Stomach (tissue), 9 donors: ENCODE measurements around the gene PDE4B. TPM values are rescaled to one million over a fixed set of nuclear protein-coding genes. Genes with fewer than 3 reads are reported as not detected.
"Not testable (repeated sequence)": the region's sequence is repeated elsewhere in the genome, so short reads cannot be mapped to it uniquely, and the experiment has no call there.

Source experiments
- DNase-seq, 2 donors: peaks; one replicate each; pipeline versions ENCODE4 v3.0.0 to v3.0.0-alpha.2; 2013 to 2019
- H3K27ac ChIP-seq, 5 donors: fragments of 200-600 bp in 4 of 5; sonication (generic) in 4 of 5; one replicate each; pipeline ENCODE4 v1.5.1; 2013 to 2019; ENCODE audit warnings: mild to moderate bottlenecking in 1 of 5, moderate library complexity in 1 of 5
- H3K27me3 ChIP-seq, 3 donors: fragments of 200-600 bp; sonication (generic); one replicate each; pipeline ENCODE4 v1.5.1; 2017 to 2019; ENCODE audit warnings: mixed run types in 1 of 3
- H3K36me3 ChIP-seq, 4 donors: fragments of 200-600 bp; sonication (generic); 1 replicate in 3 of 4; 2 replicates in 1 of 4; pipeline ENCODE4 v1.5.1; 2016 to 2019
- H3K4me1 ChIP-seq, 4 donors: fragments of 200-600 bp; sonication (generic); one replicate each; pipeline ENCODE4 v1.5.1; 2016 to 2019
- H3K4me3 ChIP-seq, 4 donors: fragments of 200-600 bp; sonication (generic) in 3 of 4; one replicate each; pipeline ENCODE4 v1.5.1; 2016 to 2019; ENCODE audit warnings: mild to moderate bottlenecking in 1 of 4
- H3K9me3 ChIP-seq, 4 donors: fragments of 200-600 bp; sonication (generic); one replicate each; pipeline ENCODE4 v1.5.1; 2016 to 2019
- EP300 ChIP-seq: sonication (generic); formaldehyde crosslinking; IDR thresholded peaks from one replicate; pipeline ENCODE4 v1.6.1; 2017; ENCODE audit warnings: antibody characterized with exemption
- POLR2A ChIP-seq, 4 donors: fragments of 450-650 bp; IDR thresholded peaks; one replicate each; pipeline ENCODE4 v1.6.1; 2016; ENCODE audit warnings: antibody characterized with exemption in 4 of 4, control low read depth in 2 of 4, mild to moderate bottlenecking in 1 of 4, moderate library complexity in 1 of 4
- POLR2AphosphoS5 ChIP-seq, 3 donors: sonication (generic); formaldehyde crosslinking; IDR thresholded peaks; one replicate each; pipeline ENCODE4 v1.6.1; 2016; ENCODE audit warnings: antibody characterized with exemption in 3 of 3
- WGBS, 5 donors: extraction: QIAGEN DNeasy Blood & Tissue Kit in 3 of 5; methylation state at CpG; one replicate each; pipeline versions ENCODE4 v1.1.5 to v1.1.7; 2013 to 2018; 5-methylcytosine and 5-hydroxymethylcytosine counted together
- intact Hi-C: fragments of 100-400 bp; cut with DNase I; formaldehyde crosslinking; loops from one replicate; pipeline ENCODE4 v1.15.1; 2023; ENCODE audit warnings: low total_unique reads
- polyA plus RNA-seq, 3 donors: library from polyadenylated mRNA; stranded (reverse); fragments of 200-250 nt; gene quantifications; one replicate each; pipeline ENCODE4 v1.2.3, GENCODE V29; 2013
- total RNA-seq, 5 donors: library from RNA; depleted of rRNA; stranded (reverse); fragments of >200 nt; gene quantifications; one replicate each; pipeline versions ENCODE4 v1.1.0 to v1.2.3, GENCODE V29; 2014 to 2016
- TF ChIP-seq, protein P1 (sequence below), 7 experiments: fragments of 450-650 bp in 4 of 7; fragments of 200-600 bp in 3 of 7; sonication (generic) in 3 of 7; IDR thresholded peaks; one replicate each; pipeline ENCODE4 v1.5.1; 2016 to 2019; ENCODE audit warnings: antibody characterized with exemption in 7 of 7, control low read depth in 2 of 7, mild to moderate bottlenecking in 1 of 7
- donor health status: healthy with polysubstance abuse.
- donor health status: Bipolar disorder and iron deficiency.
- donor health status: healthy.

Gene PDE4B
- total and polyA plus RNA-seq, 8 donors: 0.45 to 34.3 (median 3.2) TPM

- Histone ChIP-seq H3K27me3 (no peaks in the 10 kb centered on the region), H3K9me3 (no peaks in the 10 kb centered on the region), H3K27ac (no peak overlapping the region), H3K4me3 (no peak overlapping the region), H3K36me3 (no peaks in the 10 kb centered on the region), H3K4me1 (no peaks in the 10 kb centered on the region)
- 77 to 82% (median 78%) methylated on average over 3 of the region's 3 CpGs for WGBS, 5 donors
- DNase-seq: no peak
- intact Hi-C loops: no loop called here
- no peak for TF ChIP-seq POLR2A (IDR thresholded peaks at IDR 0.05)
These were observed 296.1 kb downstream of the PDE4B start for GRCh38 chr1:66088787-66089186.

- Histone ChIP-seq H3K36me3 (no peaks in the 10 kb centered on the region), H3K27me3 (no peaks in the 10 kb centered on the region), H3K4me3 (no peak overlapping the region), H3K4me1 (no peaks in the 10 kb centered on the region), H3K27ac (no peak overlapping the region), H3K9me3 (no peaks in the 10 kb centered on the region)
- TF ChIP-seq, protein P1, sequence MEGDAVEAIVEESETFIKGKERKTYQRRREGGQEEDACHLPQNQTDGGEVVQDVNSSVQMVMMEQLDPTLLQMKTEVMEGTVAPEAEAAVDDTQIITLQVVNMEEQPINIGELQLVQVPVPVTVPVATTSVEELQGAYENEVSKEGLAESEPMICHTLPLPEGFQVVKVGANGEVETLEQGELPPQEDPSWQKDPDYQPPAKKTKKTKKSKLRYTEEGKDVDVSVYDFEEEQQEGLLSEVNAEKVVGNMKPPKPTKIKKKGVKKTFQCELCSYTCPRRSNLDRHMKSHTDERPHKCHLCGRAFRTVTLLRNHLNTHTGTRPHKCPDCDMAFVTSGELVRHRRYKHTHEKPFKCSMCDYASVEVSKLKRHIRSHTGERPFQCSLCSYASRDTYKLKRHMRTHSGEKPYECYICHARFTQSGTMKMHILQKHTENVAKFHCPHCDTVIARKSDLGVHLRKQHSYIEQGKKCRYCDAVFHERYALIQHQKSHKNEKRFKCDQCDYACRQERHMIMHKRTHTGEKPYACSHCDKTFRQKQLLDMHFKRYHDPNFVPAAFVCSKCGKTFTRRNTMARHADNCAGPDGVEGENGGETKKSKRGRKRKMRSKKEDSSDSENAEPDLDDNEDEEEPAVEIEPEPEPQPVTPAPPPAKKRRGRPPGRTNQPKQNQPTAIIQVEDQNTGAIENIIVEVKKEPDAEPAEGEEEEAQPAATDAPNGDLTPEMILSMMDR (IDR thresholded peaks at IDR 0.05): no peak
- TF ChIP-seq POLR2AphosphoS5 (IDR thresholded peaks at IDR 0.05) (no peak), EP300 (no peak), POLR2A (IDR thresholded peaks at IDR 0.05) (no peak)
- intact Hi-C loops: no loop called here
- peak in 1 of 2 donors; percentile 35 for DNase-seq
- WGBS, 5 donors: 73 to 79% (median 77%) methylated on average over 7 of the region's 7 CpGs
These were observed 298.3 kb downstream of the PDE4B start for GRCh38 chr1:66090859-66091457.

GRCh38 chr1:66095190-66095589, 302.5 kb downstream of the PDE4B start:
- H3K4me3 ChIP-seq: no peak overlapping the region
- H3K27me3 ChIP-seq: no peaks in the 10 kb centered on the region
- no peak for DNase-seq
- H3K9me3 ChIP-seq: no peaks in the 10 kb centered on the region
- WGBS, 5 donors: 84 to 96% (median 85%) methylated on average over 1 of the region's 1 CpG
- H3K4me1 ChIP-seq: no peaks in the 10 kb centered on the region
- intact Hi-C loops: no loop called here
- H3K36me3 ChIP-seq: no peaks in the 10 kb centered on the region
- TF ChIP-seq POLR2A (IDR thresholded peaks at IDR 0.05): no peak
- TF ChIP-seq EP300: no peak
- no peak for TF ChIP-seq POLR2AphosphoS5 (IDR thresholded peaks at IDR 0.05)
- TF ChIP-seq, protein P1 (IDR thresholded peaks at IDR 0.05): no peak
- H3K27ac ChIP-seq: no peak overlapping the region

DNA sequence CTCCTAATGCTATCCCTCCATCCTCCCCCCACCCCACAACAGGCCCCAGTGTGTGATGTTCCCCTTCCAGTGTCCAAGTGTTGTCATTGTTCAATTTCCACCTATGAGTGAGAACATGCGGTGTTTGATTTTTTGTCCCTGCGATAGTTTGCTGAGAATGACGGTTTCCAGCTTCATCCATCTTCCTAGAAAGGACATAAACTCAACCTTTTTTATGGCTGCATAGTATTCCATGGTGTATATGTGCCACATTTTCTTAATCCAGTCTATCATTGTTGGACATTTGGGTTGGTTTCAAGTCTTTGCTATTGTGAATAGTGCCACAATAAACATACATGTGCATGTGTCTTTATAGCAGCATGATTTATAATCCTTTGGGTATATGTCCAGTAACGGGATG, 308.3 kb downstream of the PDE4B start:
- H3K4me3 ChIP-seq, H3K9me3 ChIP-seq, H3K27ac ChIP-seq, H3K36me3 ChIP-seq, H3K27me3 ChIP-seq, DNase-seq, intact Hi-C loops, H3K4me1 ChIP-seq: not testable (repeated sequence)
- WGBS, 5 donors: 92 to 96% (median 94%) methylated on average over 3 to 4 of the region's 4 CpGs

DNA sequence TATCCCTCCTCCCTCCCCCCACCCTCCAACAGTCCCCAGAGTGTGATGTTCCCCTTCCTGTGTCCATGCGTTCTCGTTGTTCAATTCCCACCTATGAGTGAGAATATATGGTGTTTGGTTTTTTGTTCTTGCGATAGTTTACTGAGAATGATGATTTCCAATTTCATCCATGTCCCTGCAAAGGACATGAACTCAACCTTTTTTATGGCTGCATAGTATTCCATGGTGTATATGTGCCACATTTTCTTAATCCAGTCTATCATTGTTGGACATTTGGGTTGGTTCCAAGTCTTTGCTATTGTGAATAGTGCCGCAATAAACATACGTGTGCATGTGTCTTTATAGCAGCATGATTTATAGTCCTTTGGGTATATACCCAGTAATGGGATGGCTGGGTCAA, 311.4 kb downstream of the PDE4B start:
- H3K4me3 ChIP-seq, intact Hi-C loops, DNase-seq, H3K36me3 ChIP-seq, H3K27ac ChIP-seq, H3K9me3 ChIP-seq, H3K4me1 ChIP-seq, H3K27me3 ChIP-seq: not testable (repeated sequence)
- whole genome bisulfite sequencing, 5 donors: 82 to 100% (median 92%) methylated on average over 3 to 4 of the region's 5 CpGs

DNA sequence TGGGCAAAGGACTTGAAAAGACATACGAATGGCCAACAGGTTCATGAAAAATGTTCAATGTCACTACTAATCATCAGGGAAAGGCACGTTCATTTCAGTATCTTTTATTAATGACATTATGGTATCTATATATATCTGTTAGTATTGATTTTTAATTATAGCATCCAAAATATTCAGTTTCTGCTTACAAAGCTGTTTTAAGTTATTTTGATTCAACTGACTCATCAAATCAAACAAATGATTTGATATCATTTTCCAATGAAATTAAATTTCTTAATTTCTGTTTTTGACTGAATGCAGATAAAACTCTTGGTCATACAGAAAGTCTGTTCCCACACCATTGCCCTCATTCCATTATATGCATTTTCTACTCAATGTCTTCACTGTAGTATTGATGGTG, 315.9 kb downstream of the PDE4B start:
- TF ChIP-seq, protein P1 (IDR thresholded peaks at IDR 0.05): no peak
- TF ChIP-seq POLR2AphosphoS5 (IDR thresholded peaks at IDR 0.05) (no peak), EP300 (no peak), POLR2A (IDR thresholded peaks at IDR 0.05) (no peak)
- H3K36me3 ChIP-seq: no peaks in the 10 kb centered on the region
- intact Hi-C loops: no loop called here
- H3K9me3 ChIP-seq: no peaks in the 10 kb centered on the region
- no peak for DNase-seq
- no peaks in the 10 kb centered on the region for H3K27me3 ChIP-seq
- WGBS, 5 donors: 77 to 88% (median 84%) methylated on average over 2 of the region's 2 CpGs
- no peak overlapping the region for H3K27ac ChIP-seq
- no peak overlapping the region for H3K4me3 ChIP-seq
- no peaks in the 10 kb centered on the region for H3K4me1 ChIP-seq
